Activated T-cell treated with anti-CD3 and anti-CD28 coated beads for 24 hours (primary cell): ENCODE measurements around the gene MMP25.
"Not testable (repeated sequence)": the region's sequence is repeated elsewhere in the genome, so short reads cannot be mapped to it uniquely, and the experiment has no call there.

Experiments
- DNase-seq: peaks from one replicate; pipeline ENCODE4 v3.0.0-alpha.2; 2020; ENCODE audit warnings: low read depth

The MMP25 gene

DNA sequence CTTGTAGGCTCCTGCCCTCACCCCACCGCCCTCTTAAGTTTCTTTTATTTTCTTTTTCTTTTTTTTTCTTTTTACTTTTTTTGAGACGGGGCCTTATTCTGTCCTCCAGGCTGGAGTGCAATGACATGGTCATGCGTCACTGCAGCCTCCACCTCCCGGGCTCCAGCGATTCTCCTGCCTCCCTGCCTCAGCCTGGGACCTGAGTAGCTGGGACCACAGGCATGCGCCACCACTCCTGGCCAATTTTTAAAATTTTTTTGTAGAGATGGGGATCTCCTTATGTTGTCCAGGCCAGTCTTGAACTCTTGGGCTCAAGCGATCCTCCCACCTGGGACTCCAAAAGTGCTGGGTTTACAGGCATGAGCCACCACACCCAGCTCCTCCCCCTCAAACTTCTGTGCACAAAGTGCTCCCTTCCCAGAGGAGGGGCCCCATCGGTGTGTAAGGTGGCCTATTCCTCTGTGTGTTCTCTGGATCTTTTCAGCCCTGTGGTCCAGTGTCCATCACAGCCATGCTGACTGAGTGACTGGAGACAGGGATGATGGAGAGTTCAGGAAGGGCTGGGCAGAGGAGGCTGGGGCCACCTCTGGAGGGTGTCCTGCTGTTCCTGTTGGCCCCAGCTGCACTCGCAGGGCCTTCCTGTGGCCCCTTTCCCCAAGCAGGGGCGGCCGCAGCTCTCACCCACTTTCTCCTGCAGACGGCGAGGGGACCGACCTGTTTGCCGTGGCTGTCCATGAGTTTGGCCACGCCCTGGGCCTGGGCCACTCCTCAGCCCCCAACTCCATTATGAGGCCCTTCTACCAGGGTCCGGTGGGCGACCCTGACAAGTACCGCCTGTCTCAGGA lies 10.2 kb downstream of the MMP25 start:
- no peak for DNase-seq

DNA sequence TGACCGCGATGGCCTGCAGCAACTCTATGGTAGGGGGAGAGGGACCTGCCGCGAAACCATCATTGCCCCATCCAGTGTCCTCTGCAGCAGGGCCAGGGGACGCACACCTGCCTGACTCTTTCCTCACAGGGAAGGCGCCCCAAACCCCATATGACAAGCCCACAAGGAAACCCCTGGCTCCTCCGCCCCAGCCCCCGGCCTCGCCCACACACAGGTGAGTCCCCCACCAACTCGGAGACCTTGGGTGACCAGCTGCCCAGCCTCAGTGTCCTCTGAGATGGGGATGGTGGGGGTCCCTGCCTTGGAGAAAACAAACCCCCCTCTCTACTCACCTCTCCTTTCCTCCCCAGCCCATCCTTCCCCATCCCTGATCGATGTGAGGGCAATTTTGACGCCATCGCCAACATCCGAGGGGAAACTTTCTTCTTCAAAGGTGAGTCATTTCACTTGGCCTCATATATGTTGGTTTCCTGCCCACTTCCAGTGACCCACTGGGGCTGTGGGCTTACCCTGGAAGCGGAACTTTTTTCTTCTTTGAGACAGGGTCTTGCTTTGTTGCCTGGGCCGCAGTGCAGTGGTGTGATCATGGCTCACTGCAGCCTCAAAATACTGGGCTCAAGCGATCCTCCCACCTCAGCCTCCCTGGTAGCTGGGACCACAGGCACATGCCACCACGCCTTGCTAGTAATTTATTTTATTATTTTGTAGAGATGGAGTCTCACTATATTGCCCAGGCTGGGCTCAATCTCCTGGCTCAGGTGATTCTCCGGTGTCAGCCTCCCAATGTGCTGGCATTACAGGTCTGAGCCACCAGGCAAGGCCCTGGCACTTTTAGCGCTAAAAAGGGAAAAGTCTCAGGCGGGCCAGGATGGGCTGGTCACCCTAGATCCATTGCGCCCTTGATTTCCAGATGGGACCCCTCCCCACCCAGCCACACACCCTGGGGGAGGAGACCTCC lies 11.1 kb downstream of the MMP25 start:
- DNase-seq = no peak

DNA sequence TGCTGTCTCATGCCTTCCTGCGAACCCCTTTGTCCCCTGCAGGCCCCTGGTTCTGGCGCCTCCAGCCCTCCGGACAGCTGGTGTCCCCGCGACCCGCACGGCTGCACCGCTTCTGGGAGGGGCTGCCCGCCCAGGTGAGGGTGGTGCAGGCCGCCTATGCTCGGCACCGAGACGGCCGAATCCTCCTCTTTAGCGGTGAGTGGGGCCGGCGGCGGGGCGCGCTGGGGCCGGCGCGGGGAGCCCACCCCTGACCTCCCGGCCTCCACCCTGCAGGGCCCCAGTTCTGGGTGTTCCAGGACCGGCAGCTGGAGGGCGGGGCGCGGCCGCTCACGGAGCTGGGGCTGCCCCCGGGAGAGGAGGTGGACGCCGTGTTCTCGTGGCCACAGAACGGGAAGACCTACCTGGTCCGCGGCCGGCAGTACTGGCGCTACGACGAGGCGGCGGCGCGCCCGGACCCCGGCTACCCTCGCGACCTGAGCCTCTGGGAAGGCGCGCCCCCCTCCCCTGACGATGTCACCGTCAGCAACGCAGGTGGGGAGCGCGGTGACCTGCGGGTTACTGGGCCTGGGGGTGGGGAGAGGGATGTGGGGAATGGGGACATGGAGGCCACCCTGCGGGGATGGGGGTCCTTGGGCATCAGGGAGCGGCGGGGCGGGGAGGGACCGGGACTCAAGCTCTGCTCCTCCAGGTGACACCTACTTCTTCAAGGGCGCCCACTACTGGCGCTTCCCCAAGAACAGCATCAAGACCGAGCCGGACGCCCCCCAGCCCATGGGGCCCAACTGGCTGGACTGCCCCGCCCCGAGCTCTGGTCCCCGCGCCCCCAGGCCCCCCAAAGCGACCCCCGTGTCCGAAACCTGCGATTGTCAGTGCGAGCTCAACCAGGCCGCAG lies 12.0 kb downstream of the MMP25 start:
- no peak for DNase-seq

DNA sequence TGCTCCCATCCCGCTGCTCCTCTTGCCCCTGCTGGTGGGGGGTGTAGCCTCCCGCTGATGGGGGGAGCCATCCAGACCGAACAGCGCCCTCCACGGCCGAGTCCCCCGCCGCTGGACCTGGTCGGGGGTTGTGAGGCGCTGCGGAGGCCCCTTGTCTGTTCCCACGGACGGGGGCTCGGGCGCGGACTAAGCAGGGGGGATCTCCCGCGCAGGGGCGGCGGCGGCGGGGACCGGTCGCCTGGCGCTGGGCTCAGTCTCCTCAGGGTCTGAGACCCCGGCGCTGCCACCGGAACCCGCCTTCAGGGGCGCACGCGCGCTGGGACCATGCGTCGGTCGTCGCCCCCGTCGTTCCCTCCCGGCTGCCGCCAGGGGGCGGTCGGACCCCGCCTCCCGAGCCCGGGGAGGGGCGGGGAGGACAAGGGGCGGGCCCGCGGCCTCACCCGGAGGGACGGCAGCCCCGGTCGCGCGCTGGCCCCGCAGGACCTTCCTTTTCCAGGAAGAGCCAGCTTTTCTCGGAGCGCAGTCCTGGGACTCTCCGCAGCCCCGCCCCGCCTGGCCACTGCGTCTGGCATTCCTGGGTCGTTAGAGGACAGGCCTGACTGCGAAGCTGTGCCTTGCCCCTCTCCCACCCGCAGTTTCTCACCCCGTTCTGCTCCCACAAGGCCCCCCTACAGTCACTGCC lies 12.8 kb downstream of the MMP25 start:
- peak; percentile 84 for DNase-seq

DNA sequence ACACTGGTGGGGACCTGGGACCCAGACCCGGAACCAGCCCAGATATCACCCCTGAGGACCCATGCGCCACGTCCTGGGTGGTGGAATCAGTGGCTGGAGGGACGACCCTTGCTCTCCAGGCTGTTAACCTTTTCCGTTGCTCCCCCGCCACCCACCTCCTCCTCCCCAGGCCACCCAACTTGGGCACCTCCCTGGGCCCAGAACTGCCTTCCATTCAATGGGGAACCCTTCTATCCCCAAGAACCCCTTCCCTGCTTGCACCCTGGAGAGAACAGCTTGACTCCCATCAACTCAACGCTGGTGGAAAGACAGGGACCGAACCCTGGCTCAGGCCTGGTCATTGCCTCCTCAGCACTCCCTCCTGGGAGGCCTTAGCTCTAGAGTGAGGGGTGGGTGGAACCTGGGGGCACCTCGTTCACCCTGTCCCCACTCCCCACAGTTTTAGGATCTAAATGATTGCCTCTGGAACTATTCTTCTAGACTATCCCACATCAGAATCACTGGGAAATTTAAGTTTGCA lies 13.4 kb downstream of the MMP25 start:
- no peak for DNase-seq

DNA sequence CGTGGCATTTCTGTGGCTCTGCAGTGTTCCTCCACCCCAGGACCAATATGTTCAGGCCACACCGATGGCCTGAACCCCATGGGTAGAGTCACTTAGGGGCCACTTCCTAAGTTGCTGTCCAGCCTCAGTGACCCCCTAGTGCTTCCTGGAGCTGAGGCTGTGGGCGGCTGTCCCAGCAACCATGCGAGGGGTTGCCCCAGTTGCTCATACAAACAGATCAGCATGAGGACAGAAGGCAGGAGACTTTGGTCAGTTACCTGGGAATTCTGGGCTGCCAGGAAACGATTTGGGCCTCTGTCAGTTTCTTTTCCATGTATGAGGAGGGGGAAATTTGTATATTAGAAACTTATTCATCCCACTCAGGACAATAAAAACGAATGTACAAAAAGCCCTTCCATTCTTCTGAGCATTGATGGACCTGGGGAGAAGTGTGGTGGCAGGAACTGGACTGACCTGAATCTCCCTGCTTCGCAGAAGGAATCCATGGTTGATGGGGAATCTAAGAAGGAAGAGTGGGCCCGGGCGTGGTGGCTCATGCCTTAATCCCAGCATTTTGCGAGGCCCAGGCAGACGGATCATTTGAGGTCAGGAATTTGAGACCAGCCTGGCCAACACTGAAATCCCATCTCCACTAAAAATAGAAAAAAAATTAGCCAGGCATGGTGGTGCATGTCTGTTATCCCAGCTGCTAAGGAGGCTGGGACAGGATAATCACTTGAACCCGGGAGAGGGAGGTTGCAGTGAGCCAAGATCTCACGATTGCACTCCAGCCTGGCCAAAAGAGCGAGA lies 14.2 kb downstream of the MMP25 start:
- no peak for DNase-seq

DNA sequence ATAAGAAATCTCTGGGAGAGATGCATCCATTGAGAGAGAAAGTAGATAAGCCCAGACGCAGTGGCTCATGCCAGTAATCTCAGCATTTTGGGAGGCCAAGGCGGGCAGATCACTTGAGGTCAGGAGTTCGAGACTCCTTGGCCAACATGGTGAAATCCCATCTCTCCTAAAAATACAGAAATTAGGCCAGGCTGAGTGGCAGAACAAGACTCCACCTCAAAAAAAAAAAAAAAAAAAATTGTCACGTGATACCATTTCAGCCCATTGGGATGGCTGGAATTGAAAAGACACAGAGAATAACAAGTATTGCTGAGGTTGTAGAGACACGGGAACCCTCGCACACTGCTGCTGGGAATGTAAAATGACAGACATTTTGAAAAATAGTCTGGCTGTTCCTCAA lies 16.2 kb downstream of the MMP25 start:
- no peak for DNase-seq

DNA sequence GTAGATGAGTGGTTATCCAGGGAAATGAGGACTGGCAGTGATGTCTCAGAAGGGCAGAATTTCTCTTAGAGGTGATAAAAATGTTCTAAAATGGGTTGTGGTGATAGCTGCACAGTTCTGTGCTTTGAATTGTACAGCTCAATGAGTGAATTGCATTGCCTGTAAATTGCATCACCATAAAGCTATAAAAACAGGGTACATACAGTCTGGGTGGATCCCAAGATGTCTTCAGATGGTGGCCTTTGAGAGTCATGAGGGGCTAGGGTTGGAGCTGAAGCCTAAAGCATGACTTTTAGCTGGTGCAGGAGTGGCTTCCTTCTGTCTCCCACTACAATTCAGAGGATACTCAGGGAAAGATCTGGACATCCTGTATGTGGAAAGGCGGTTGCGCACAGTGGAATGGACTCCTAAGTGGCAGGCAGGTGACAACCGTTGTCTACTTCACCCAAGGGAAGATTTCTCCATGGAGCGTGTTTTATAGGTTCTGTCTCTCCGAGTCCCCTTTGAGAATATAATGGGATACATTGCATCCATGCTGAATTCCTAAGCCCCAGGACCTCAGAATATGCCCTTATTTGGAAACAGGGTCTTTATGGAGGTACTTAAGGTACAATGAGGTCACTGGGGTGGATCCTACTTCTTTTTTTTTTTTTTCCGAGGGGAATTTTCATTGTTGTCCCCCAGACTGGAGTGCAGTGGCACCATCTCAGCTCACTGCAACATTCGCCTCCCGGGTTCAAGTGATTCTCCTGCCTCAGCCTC lies 17.4 kb downstream of the MMP25 start:
- DNase-seq = no peak

DNA sequence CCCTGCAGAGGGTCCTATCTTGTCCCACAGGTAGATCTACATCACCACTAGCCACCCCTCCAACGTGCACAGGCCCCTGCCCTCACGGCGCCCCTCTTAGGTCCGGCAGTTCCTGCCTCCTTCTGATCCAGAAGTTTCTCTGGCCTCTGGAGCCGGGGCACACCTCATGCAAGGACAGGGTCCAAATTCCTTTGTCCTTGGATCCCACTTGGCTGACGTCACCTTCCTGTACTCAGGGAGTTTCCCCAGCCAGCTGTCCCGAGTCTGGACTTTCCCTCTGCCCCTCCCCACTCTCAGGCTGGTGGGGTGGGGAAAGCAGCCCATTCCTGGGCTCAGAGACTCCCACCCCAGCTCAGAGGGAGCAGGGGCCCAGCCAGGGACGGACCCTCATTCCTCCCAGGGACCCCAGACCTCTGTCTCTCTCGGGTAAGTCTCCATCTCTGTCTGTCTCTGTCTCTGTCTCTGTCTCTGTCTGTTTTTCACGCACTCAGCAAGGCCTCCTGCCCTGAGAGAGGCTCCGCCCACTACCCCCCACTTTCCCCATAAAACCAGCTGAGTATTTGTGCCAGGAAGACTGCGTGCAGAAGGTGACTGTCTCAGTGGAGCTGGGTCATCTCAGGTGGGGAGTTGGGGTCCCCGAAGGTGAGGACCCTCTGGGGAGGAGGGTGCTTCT lies 18.8 kb downstream of the MMP25 start, which contains the start of gene IL32:
TSS of gene IL32 (plus strand) at position 572 of the 673 bp plus-strand sequence. CDS start 172 bp downstream, outside the sequence.
- peak; percentile 71 for DNase-seq

DNA sequence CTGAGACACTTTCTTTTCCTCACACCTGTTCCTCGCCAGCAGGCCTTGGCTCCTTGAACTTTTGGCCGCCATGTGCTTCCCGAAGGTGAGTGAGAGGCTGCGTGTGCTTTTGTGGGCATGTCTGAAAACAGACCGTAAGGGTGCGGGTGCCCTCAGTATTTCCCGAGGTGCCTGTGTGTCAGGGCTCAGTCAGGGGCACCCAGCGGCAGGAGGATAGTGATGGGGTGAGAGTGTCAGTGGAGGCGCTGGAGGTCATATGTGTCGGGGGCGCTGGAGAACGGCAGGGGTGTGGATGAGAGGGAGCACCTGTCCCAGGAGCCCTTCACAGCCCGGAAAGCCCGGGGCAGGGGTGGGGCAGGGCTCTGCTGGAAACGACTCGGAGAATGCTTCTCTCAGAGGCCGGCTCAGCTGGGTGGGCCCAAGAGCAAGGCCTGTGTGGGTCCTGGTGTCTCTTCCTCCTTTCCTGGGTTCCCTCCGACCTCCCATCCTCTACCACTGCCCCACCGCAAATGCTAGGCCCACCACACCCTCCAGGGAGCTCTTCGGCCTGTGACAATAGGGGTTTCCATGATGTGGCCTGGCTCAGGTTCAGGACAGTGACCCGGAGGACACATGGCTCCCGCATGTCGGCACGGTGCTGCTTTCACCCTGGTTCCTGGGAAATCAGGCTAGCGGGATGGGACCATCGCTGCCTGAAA lies 19.5 kb downstream of the MMP25 start:
- no peak for DNase-seq

DNA sequence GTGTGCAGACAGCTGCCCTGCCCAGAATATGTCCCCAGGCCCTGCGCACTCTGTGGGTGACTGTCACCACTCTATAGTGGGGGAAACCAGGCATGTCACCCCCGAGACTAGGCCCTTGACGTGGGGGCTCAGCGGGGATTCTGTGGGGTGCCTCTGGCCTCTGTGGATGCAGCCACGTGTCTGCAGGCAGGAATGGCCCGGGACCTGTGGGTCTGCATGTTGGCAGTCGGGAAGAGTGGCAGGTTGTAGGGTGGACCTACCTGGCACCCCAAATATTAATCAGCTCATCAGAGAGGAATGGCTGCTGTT lies 20.0 kb downstream of the MMP25 start:
- DNase-seq = no peak

DNA sequence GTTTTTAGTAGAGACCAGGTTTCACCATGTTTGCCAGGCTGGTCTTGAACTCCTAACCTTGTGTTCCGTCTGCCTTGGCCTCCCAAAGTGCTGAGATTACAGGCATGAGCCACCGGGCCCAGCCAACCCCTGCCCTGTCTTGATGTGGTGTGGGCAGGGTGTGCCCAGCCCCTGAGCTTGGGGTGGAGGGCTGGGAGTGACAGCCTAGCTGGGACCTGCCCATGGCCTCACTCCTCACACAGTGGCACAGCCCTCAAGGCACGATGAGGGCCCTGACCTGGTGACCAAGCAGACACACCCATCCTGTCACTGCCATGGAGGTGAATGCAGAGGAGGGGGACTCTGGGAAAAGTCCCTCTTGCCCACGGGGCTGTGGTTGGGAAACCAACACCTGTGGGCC lies 22.1 kb downstream of the MMP25 start:
- no peak for DNase-seq

DNA sequence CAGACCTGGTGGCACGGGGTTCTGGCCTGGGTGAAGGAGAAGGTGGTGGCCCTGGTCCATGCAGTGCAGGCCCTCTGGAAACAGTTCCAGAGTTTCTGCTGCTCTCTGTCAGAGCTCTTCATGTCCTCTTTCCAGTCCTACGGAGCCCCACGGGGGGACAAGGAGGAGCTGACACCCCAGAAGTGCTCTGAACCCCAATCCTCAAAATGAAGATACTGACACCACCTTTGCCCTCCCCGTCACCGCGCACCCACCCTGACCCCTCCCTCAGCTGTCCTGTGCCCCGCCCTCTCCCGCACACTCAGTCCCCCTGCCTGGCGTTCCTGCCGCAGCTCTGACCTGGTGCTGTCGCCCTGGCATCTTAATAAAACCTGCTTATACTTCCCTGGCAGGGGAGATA lies 22.8 kb downstream of the MMP25 start:
- DNase-seq = not testable (repeated sequence)

DNA sequence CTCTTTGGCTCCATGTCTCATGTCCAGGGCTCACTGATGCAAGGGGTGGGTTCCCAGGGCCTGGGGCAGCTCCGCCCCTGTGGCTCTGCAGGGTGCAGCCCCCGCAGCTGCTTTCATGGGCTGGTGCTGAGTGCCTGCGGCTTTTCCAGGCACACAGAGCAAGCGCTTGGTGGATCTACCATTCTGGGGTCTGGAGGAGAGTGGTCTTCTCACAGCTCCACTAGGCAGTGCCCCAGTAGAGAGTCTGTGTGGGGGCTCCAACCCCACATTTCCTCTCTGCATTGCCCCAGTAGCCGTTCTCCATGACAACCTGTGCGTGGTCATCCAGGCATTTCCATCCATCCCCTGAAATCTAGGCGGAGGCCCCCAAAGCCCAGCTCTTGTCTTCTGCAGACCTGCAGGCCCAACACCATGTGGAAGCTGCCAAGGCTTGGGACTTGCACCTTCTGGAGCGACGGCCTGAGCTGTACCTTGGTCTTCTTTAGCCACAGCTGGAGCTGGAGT lies 24.3 kb downstream of the MMP25 start:
- no peak for DNase-seq

DNA sequence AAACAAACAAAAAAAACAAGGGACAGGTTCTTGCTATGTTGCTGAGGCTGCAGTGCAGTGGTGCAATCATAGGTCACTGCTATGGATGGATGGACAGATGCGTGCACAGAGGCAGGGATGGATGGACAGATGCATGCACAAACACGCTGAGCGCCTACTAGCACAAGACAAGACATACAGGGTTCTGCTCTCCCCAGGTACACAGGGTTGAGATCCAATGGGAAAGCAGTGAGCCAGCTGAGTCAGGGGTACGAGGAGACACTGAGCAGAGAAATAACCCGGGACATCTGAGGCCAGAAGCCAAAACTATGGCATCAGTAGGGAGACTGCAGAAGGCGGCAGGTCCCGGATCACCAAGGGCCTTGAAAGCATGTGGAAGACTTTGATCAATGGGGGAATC lies 25.3 kb downstream of the MMP25 start:
- no peak for DNase-seq

DNA sequence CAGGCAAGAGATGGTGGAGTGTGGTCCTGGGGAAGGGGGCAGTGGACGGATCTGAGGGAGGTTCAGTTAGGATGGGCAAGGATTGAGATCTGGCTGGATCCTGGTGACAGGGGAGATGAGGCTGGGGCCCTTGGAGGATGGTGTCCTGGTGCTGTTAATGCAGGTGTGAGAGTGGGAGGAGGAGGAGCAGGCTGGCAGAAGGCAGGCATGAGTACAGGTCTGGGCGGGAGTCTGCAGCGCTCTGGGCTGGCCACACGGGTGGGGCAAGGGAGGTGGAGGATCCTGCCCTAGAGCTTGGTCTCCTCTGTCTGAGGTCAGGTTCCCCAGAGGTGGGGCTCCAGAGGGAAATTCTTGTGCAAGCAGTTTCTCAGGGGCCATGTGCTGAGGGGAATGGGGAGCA lies 25.8 kb downstream of the MMP25 start:
- not testable (repeated sequence) for DNase-seq

DNA sequence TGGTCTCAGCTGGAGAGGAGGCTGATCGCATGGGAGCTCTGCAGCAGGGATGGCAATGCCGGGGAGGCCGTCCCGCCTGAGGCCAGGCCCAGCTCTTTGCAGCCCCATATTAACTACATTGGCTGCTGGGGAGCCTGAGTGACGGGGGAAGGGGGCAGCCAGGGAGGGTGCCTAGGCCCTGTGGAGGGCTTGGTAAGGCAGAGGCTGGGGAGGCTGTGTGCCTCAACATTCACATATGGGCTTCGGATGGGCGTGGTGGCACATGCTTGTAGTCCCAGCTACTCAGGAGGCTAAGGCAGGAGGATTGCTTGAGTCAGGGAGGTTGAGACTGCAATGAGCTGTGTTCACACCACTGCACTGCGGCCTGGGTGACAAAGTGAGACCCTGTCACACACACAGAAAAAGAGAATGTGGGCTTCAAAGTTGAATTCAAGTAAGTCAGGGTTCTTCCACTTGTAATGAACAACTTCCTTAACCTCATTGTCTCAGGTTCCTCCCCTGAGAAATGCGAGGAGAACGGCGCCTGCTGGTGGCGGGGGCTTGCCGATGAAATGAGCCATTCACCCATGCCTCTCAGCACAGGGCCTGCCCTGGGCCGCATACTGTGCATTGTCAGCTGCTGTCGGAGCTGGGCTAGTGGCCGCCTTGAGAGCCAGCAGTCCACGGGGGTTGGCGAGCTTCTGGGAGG lies 26.4 kb downstream of the MMP25 start:
- DNase-seq = not testable (repeated sequence)

DNA sequence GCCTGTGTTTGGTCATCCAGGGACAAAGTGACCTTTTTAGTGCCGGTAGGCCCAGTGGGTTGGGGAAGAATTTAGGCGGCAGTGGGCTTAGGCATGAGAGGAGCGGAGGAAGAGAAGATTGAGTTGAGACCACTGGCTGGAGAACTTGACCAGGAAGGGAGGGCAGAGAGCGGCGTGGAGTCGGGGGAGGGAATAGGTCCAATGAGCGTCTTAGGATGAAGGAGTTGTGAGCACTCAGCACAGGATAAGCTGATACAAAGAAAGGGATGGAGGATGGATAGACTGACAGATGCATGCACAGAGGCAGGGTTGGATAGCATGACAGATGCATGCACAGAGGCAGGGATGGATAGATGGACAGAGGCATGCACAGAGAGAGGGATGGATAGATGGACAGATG lies 27.1 kb downstream of the MMP25 start:
- DNase-seq = no peak
